Neural progenitor cell (in vitro differentiated cells): Measurements from ENCODE around the gene EDEM1.

Source experiments
- CTCF ChIP-seq: fragments of 200-600 bp; sonication (generic); IDR thresholded peaks from 2 replicates; pipeline ENCODE4 v1.5.1; 2017; ENCODE audit warnings: antibody characterized with exemption, mild to moderate bottlenecking
- EZH2phosphoT487 ChIP-seq: fragments of 200-600 bp; sonication (generic); IDR thresholded peaks from 2 replicates; pipeline ENCODE4 v1.6.1; 2017; ENCODE audit warnings: antibody characterized with exemption

DNA sequence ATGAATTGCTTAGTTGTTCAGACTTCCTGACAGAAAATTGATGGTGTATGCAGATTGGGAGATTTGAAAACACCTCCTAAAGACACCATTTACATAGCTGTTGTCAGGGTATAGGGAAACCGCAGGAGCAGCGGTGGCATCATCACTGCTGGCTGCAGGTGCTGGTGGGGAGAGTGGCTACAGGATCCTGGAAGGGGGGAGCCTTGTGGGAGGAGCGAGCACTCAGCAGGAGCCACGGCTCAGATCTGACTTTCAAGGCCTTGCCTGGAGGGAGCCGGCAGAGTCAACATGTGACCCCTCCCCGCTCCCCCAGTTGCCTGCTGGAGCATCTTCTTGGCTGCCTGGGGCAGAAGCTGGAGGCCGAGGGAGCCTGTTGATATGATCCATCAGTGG is 26.1 kb downstream of the EDEM1 start:
- TF ChIP-seq CTCF (no peak), EZH2phosphoT487 (no peak)
